H9 (cell line): ENCODE measurements around the gene GNB1L. TPM values are rescaled to one million over a fixed set of nuclear protein-coding genes. Genes with fewer than 3 reads are reported as not detected.

Source experiments
- DNase-seq: peaks from one replicate; pipeline ENCODE4 v3.0.0-alpha.2; 2017
- H2AFZ ChIP-seq: one replicate; pipeline ENCODE4 v1.6.1; 2013; ENCODE audit warnings: mild to moderate bottlenecking, low read length, control low read depth, moderate library complexity
- H2AK5ac ChIP-seq: 2 replicates; pipeline ENCODE4 v1.6.1; 2013; ENCODE audit warnings: low read length, control low read depth, mixed read lengths; ENCODE audit not compliant: insufficient read length
- H2BK120ac ChIP-seq: one replicate; pipeline ENCODE4 v1.6.1; 2013; ENCODE audit warnings: low read depth, mild to moderate bottlenecking, low read length, control low read depth, inconsistent platforms; ENCODE audit not compliant: poor library complexity, severe bottlenecking
- H2BK12ac ChIP-seq: 2 replicates; pipeline ENCODE4 v1.6.1; 2013; ENCODE audit warnings: low read length, control low read depth, mixed read lengths, low read depth; ENCODE audit not compliant: insufficient read length
- H2BK15ac ChIP-seq: 2 replicates; pipeline ENCODE4 v1.6.1; 2013; ENCODE audit warnings: low read depth, low read length, control low read depth
- H2BK20ac ChIP-seq: one replicate; pipeline ENCODE4 v1.6.1; 2013; ENCODE audit warnings: low read depth, mild to moderate bottlenecking, low read length, control low read depth, inconsistent platforms; ENCODE audit not compliant: poor library complexity, severe bottlenecking
- H2BK5ac ChIP-seq: 2 replicates; pipeline ENCODE4 v1.6.1; 2013; ENCODE audit warnings: low read length, control low read depth, mixed read lengths; ENCODE audit not compliant: insufficient read length
- H3K14ac ChIP-seq: 2 replicates; pipeline ENCODE4 v1.6.1; 2013; ENCODE audit warnings: low read length, control low read depth; ENCODE audit not compliant: insufficient read depth
- H3K18ac ChIP-seq: 2 replicates; pipeline ENCODE4 v1.6.1; 2013; ENCODE audit warnings: low read depth, mild to moderate bottlenecking, mixed read lengths, low read length, control low read depth; ENCODE audit not compliant: insufficient read length
- H3K23ac ChIP-seq: 2 replicates; pipeline ENCODE4 v1.6.1; 2013; ENCODE audit warnings: low read length, control low read depth, mixed read lengths, low read depth; ENCODE audit not compliant: insufficient read length
- H3K23me2 ChIP-seq: 2 replicates; pipeline ENCODE4 v1.6.1; 2013; ENCODE audit warnings: low read depth, mild to moderate bottlenecking, mixed read lengths, low read length, control low read depth; ENCODE audit not compliant: insufficient read length, poor library complexity, severe bottlenecking
- H3K27ac ChIP-seq: 2 replicates; pipeline ENCODE4 v1.5.1; 2013; ENCODE audit warnings: low read length, control low read depth, mixed read lengths, low read depth; ENCODE audit not compliant: insufficient read length
- H3K27me3 ChIP-seq: 2 replicates; pipeline ENCODE4 v1.6.1; 2013; ENCODE audit warnings: low read length, control low read depth, inconsistent platforms; ENCODE audit not compliant: insufficient read depth
- H3K4ac ChIP-seq: 2 replicates; pipeline ENCODE4 v1.6.1; 2013; ENCODE audit warnings: low read depth, mild to moderate bottlenecking, control low read depth, inconsistent platforms, low read length, moderate library complexity
- H3K4me1 ChIP-seq: 2 replicates; pipeline ENCODE4 v1.6.1; 2013; ENCODE audit warnings: low read length, control low read depth, inconsistent platforms; ENCODE audit not compliant: insufficient read depth
- H3K4me2 ChIP-seq: 2 replicates; pipeline ENCODE4 v1.6.1; 2013; ENCODE audit warnings: low read length, control low read depth, mixed read lengths; ENCODE audit not compliant: insufficient read length, insufficient read depth
- H3K56ac ChIP-seq: 2 replicates; pipeline ENCODE4 v1.6.1; 2013; ENCODE audit warnings: low read depth, mild to moderate bottlenecking, mixed read lengths, low read length, control low read depth; ENCODE audit not compliant: insufficient read length
- H3K79me1 ChIP-seq: 2 replicates; pipeline ENCODE4 v1.6.1; 2013; ENCODE audit warnings: low read depth, mild to moderate bottlenecking, moderate library complexity, low read length, control low read depth, inconsistent platforms; ENCODE audit not compliant: insufficient read depth, poor library complexity, severe bottlenecking
- H3K79me2 ChIP-seq: 2 replicates; pipeline ENCODE4 v1.6.1; 2013; ENCODE audit warnings: low read length, control low read depth, inconsistent platforms; ENCODE audit not compliant: insufficient read depth
- H3K9ac ChIP-seq: 2 replicates; pipeline ENCODE4 v1.6.1; 2013; ENCODE audit warnings: low read length, control low read depth, mixed read lengths; ENCODE audit not compliant: insufficient read length; ENCODE audit errors: extremely low read depth
- H3K9me3 ChIP-seq: one replicate; pipeline ENCODE4 v1.6.1; 2013; ENCODE audit warnings: low read depth, low read length, inconsistent platforms; ENCODE audit not compliant: control insufficient read depth
- H3T11ph ChIP-seq: one replicate; pipeline ENCODE4 v1.6.1; 2013; ENCODE audit warnings: mild to moderate bottlenecking, low read length, control low read depth, inconsistent platforms
- H4K20me1 ChIP-seq: one replicate; pipeline ENCODE4 v1.6.1; 2013; ENCODE audit not compliant: control insufficient read depth, insufficient read length, insufficient read depth
- H4K5ac ChIP-seq: 2 replicates; pipeline ENCODE4 v1.6.1; 2013; ENCODE audit warnings: low read depth, mild to moderate bottlenecking, mixed read lengths, low read length, control low read depth; ENCODE audit not compliant: insufficient read length
- H4K8ac ChIP-seq: replicated peaks from 2 replicates; pipeline ENCODE4 v1.6.1; 2013; ENCODE audit warnings: low read length, control low read depth, mixed read lengths, low read depth; ENCODE audit not compliant: insufficient read length
- H4K91ac ChIP-seq: 2 replicates; pipeline ENCODE4 v1.6.1; 2013; ENCODE audit warnings: low read depth, mild to moderate bottlenecking, moderate library complexity, mixed read lengths, low read length, control low read depth; ENCODE audit not compliant: insufficient read length
- H3K27ac Mint-ChIP-seq, 3 experiments: 2 replicates in 2 of 3; 3 replicates in 1 of 3; pipeline ENCODE4 v1.8.0; 2020 to 2021; ENCODE audit warnings: mixed read lengths in 3 of 3, mild to moderate bottlenecking in 1 of 3, moderate library complexity in 1 of 3
- H3K27me3 Mint-ChIP-seq: 2 replicates; pipeline ENCODE4 v1.8.0; 2021; ENCODE audit warnings: low read depth, mild to moderate bottlenecking, moderate library complexity, mixed read lengths
- H3K36me3 Mint-ChIP-seq, 3 experiments: 2 replicates in 2 of 3; 3 replicates in 1 of 3; pipeline ENCODE4 v1.8.0; 2020 to 2021; ENCODE audit warnings: low read depth in 3 of 3, mixed read lengths in 3 of 3; ENCODE audit not compliant: insufficient read depth in 1 of 3
- H3K4me1 Mint-ChIP-seq, 2 experiments: 2 replicates each; pipeline ENCODE4 v1.8.0; 2020; ENCODE audit warnings: mixed read lengths in 2 of 2
- H3K4me3 Mint-ChIP-seq, 2 experiments: 2 replicates in 1 of 2; 3 replicates in 1 of 2; pipeline ENCODE4 v1.8.0; 2020 to 2021; ENCODE audit warnings: mild to moderate bottlenecking in 2 of 2, mixed read lengths in 2 of 2, moderate library complexity in 1 of 2
- H3K9me3 Mint-ChIP-seq, 2 experiments: 2 replicates in 1 of 2; 3 replicates in 1 of 2; pipeline ENCODE4 v1.8.0; 2020; ENCODE audit warnings: mild to moderate bottlenecking in 2 of 2, mixed read lengths in 2 of 2, moderate library complexity in 1 of 2
- WGBS: extraction: QIAGEN DNeasy Blood & Tissue Kit; methylation state at CpG from one replicate; pipeline ENCODE4 v1.1.7; 2013; ENCODE audit warnings: missing lambda C conversion rate, low lambda C conversion rate, mixed read lengths; ENCODE audit not compliant: insufficient read length; ENCODE audit errors: extremely low coverage; 5-methylcytosine and 5-hydroxymethylcytosine counted together
- total RNA-seq: library from RNA; stranded (reverse); gene quantifications from 2 replicates; pipeline ENCODE4 v1.2.1, GENCODE V29; 2021
- TF ChIP-seq, protein P1 (sequence below): fragments of 200-600 bp; sonication (generic); conservative IDR thresholded peaks from 3 replicates; pipeline ENCODE4 v1.8.0; 2021; ENCODE audit warnings: antibody characterized with exemption, mild to moderate bottlenecking

Gene GNB1L
- total RNA-seq, 1 experiment from 2014 or later, result 22.4 TPM

DNA sequence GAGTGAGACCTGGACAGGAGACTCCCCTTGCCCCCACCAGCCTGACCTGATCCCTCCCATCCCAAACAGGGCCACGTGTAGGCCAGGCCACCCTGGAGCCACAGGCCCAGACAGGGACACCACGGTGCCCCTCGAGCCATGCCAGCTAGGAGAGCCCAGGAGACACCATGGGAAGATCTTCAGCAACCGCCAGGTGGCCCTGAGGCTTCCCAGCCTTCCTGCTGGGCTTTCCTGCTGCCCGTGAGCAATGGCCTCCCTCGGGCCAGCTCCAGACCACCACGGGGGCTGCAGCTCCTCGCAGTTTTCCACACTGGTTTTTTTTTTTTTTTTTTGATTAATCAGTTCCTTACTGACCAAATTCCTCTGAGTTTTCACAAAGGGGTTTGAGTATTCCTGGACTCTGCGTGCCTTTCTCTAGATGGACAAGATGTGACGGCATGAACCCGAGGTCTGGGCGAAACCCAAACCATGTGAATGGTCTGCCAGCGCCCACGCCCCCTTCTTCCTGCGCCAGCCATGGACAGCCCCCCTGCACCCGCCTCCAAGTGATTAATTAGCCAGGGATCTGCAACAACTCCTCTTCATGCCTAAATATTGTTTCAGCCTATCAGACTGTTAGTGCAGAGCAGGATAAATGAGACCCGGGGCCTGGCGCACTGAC lies 53.2 kb downstream of the GNB1L start:
- H2AFZ ChIP-seq, result no peak overlapping the region
- no peaks in the 10 kb centered on the region for H3K79me2 ChIP-seq
- TF ChIP-seq, protein P1, sequence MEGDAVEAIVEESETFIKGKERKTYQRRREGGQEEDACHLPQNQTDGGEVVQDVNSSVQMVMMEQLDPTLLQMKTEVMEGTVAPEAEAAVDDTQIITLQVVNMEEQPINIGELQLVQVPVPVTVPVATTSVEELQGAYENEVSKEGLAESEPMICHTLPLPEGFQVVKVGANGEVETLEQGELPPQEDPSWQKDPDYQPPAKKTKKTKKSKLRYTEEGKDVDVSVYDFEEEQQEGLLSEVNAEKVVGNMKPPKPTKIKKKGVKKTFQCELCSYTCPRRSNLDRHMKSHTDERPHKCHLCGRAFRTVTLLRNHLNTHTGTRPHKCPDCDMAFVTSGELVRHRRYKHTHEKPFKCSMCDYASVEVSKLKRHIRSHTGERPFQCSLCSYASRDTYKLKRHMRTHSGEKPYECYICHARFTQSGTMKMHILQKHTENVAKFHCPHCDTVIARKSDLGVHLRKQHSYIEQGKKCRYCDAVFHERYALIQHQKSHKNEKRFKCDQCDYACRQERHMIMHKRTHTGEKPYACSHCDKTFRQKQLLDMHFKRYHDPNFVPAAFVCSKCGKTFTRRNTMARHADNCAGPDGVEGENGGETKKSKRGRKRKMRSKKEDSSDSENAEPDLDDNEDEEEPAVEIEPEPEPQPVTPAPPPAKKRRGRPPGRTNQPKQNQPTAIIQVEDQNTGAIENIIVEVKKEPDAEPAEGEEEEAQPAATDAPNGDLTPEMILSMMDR, result no peak; the same call in 2 of the 3 replicates
- no peak overlapping the region for H3K56ac ChIP-seq
- H2BK12ac ChIP-seq, result no peak overlapping the region
- no peak overlapping the region for H2BK5ac ChIP-seq
- H3K9ac ChIP-seq, result no peak overlapping the region
- peaks cover 3% of the 10 kb centered on the region for H3K23me2 ChIP-seq
- no peak overlapping the region for H3K4me3 Mint-ChIP-seq
- no peak overlapping the region for H3K27ac Mint-ChIP-seq
- H3K27me3 ChIP-seq, result no peaks in the 10 kb centered on the region
- H3K4ac ChIP-seq, result no peak overlapping the region
- H3T11ph ChIP-seq, result no peak overlapping the region
- H3K27me3 Mint-ChIP-seq, result no peaks in the 10 kb centered on the region; the same call in 1 of the 2 replicates
- peaks cover under 1 to 8% of the 10 kb centered on the region in 2 experiments; a peak in 3 of 4 replicates for H3K4me1 Mint-ChIP-seq
- DNase-seq, result no peak
- no peaks in the 10 kb centered on the region for H4K20me1 ChIP-seq
- H4K91ac ChIP-seq, result no peak overlapping the region
- no CpG with 5 or more reads among the region's 18 CpGs for WGBS
- no peak overlapping the region for H2BK15ac ChIP-seq
- H3K9me3 Mint-ChIP-seq, result no peaks in the 10 kb centered on the region
- no peaks in the 10 kb centered on the region for H3K4me1 ChIP-seq
- H3K36me3 Mint-ChIP-seq, result peaks cover 0 to 3% (median 2%) of the 10 kb centered on the region in 3 experiments; a peak in 3 of 7 replicates
- no peak overlapping the region for H3K27ac ChIP-seq
- no peak overlapping the region for H3K18ac ChIP-seq
- no peak overlapping the region for H2AK5ac ChIP-seq
- no peak overlapping the region for H2BK20ac ChIP-seq
- H3K79me1 ChIP-seq, result no peaks in the 10 kb centered on the region
- H4K5ac ChIP-seq, result no peak overlapping the region
- no peak overlapping the region for H3K4me2 ChIP-seq
- H3K14ac ChIP-seq, result no peak overlapping the region
- no peaks in the 10 kb centered on the region for H3K9me3 ChIP-seq
- H2BK120ac ChIP-seq, result no peak overlapping the region
- no peak overlapping the region for H3K23ac ChIP-seq
- no peak overlapping the region for H4K8ac ChIP-seq
